Panc1 (cell line): ENCODE data around the gene VTI1A. TPM values are rescaled to one million over a fixed set of nuclear protein-coding genes. Genes with fewer than 3 reads are reported as not detected.

Experiments used
- ATAC-seq: fragments of 200-7000 bp; cut with Tn5 transposase; 2 replicates; pipeline ENCODE4 v1.9.1; 2020; ENCODE audit warnings: mild to moderate bottlenecking, moderate library complexity
- BruUV-seq: library from RNA; stranded (reverse); fragments of 400-500 nt; replicated peaks from 2 replicates; lab custom pipeline; 2021; lab: Mats Ljungman, UMichigan
- CTCF ChIA-PET: fragments of 300-600 bp; sonication (Branson Sonifier 250); formaldehyde crosslinking; loops from one replicate; lab custom pipeline; 2022; ENCODE audit warnings: antibody characterized with exemption; lab: Charles Lee
- POLR2A ChIA-PET: fragments of 300-600 bp; sonication (Branson Sonifier 250); formaldehyde crosslinking; loops from one replicate; lab custom pipeline; 2022; ENCODE audit warnings: antibody characterized with exemption; lab: Charles Lee
- DNase-seq: peaks from one replicate; pipeline ENCODE4 v3.0.0-alpha.2; 2010; ENCODE audit warnings: low read depth, low spot score
- H3K27ac ChIP-seq: 2 replicates; pipeline ENCODE4 v1.5.1; 2011; ENCODE audit warnings: mild to moderate bottlenecking, low read length, inconsistent platforms
- H3K27me3 ChIP-seq: fragments of 200-500 bp; sonication (Bioruptor generic); 2 replicates; pipeline ENCODE4 v1.6.0; 2014; ENCODE audit warnings: low read length, inconsistent platforms; ENCODE audit not compliant: control insufficient read depth, insufficient read depth
- H3K36me3 ChIP-seq: fragments of 200-500 bp; sonication (Bioruptor generic); 2 replicates; pipeline ENCODE4 v1.5.1; 2014; ENCODE audit warnings: inconsistent platforms, mild to moderate bottlenecking, low read length, moderate library complexity; ENCODE audit not compliant: control insufficient read depth, insufficient read depth
- H3K4me1 ChIP-seq: 2 replicates; pipeline ENCODE4 v1.5.1; 2011; ENCODE audit warnings: inconsistent platforms, mild to moderate bottlenecking, low read length, moderate library complexity; ENCODE audit not compliant: control insufficient read depth, insufficient read depth
- H3K4me3 ChIP-seq, 2 experiments: 2 replicates each; pipeline ENCODE4 v1.5.1; 2011 to 2012; ENCODE audit warnings: low read depth in 2 of 2, low read length in 2 of 2, mild to moderate bottlenecking in 2 of 2, inconsistent platforms in 1 of 2, moderate library complexity in 1 of 2
- H3K9me3 ChIP-seq: fragments of 200-500 bp; sonication (Bioruptor generic); 2 replicates; pipeline ENCODE4 v1.5.1; 2014; ENCODE audit warnings: low read depth, mild to moderate bottlenecking, inconsistent platforms, low read length, moderate library complexity; ENCODE audit not compliant: control insufficient read depth, insufficient read depth
- POLR2AphosphoS5 ChIP-seq: IDR thresholded peaks from 2 replicates; pipeline ENCODE4 v1.6.1; 2012; ENCODE audit warnings: mild to moderate bottlenecking, low read depth, low read length, moderate library complexity
- SIN3A ChIP-seq: IDR thresholded peaks from 2 replicates; pipeline ENCODE4 v1.6.1; 2012; ENCODE audit warnings: low read depth, mild to moderate bottlenecking, low read length, moderate library complexity, borderline replicate concordance; ENCODE audit not compliant: insufficient read depth
- TCF7L2 ChIP-seq: IDR thresholded peaks from 2 replicates; pipeline ENCODE4 v1.6.1; 2011; ENCODE audit warnings: mild to moderate bottlenecking, low read depth, low read length, inconsistent platforms
- in situ Hi-C: cut with HindIII; loops from 2 replicates; pipeline ENCODE4 v1.10.0; 2016; ENCODE audit warnings: low sequenced_read_pairs, low pct_unique_long_range_greater_than_20kb
- intact Hi-C: fragments of 100-400 bp; cut with micrococcal nuclease; formaldehyde crosslinking; loops from one replicate; pipeline ENCODE4 v1.10.0; 2022; ENCODE audit not compliant: unreplicated experiment
- total RNA-seq: library from RNA; stranded (reverse); gene quantifications from one replicate; pipeline ENCODE4 v1.2.1, GENCODE V29; 2021; ENCODE audit not compliant: unreplicated experiment
- TF ChIP-seq, protein P1 (sequence below): fragments of 450-650 bp; IDR thresholded peaks from 2 replicates; pipeline ENCODE4 v1.5.1; 2017; ENCODE audit warnings: mild to moderate bottlenecking
- TF ChIP-seq, protein P2 (sequence below), 2 experiments: IDR thresholded peaks; 2 replicates each; pipeline ENCODE4 v1.6.1; 2011 to 2012; ENCODE audit warnings: low read depth in 2 of 2, control low read depth in 1 of 2, low read length in 1 of 2, mild to moderate bottlenecking in 1 of 2, moderate library complexity in 1 of 2; ENCODE audit not compliant: insufficient read depth in 1 of 2

Gene VTI1A
- total RNA-seq, 1 experiment from 2014 or later: 36.3 TPM

- no peaks in the 10 kb centered on the region for H3K27me3 ChIP-seq
- H3K4me1 ChIP-seq: peaks cover 28% of the 10 kb centered on the region
- ChIA-PET POLR2A (no interaction called here), CTCF (no interaction called here)
- no peak overlapping the region for H3K4me3 ChIP-seq
- in situ Hi-C loops: no loop called here
- peak overlapping the region; percentile 59; the same call in 1 of the 2 replicates for H3K27ac ChIP-seq
- H3K36me3 ChIP-seq: no peaks in the 10 kb centered on the region
- ATAC-seq (no peak), DNase-seq (no peak)
- no TSS peak for BruUV-seq
- H3K9me3 ChIP-seq: peaks cover 11% of the 10 kb centered on the region; the same call in 1 of the 2 replicates
- TF ChIP-seq, protein P1, sequence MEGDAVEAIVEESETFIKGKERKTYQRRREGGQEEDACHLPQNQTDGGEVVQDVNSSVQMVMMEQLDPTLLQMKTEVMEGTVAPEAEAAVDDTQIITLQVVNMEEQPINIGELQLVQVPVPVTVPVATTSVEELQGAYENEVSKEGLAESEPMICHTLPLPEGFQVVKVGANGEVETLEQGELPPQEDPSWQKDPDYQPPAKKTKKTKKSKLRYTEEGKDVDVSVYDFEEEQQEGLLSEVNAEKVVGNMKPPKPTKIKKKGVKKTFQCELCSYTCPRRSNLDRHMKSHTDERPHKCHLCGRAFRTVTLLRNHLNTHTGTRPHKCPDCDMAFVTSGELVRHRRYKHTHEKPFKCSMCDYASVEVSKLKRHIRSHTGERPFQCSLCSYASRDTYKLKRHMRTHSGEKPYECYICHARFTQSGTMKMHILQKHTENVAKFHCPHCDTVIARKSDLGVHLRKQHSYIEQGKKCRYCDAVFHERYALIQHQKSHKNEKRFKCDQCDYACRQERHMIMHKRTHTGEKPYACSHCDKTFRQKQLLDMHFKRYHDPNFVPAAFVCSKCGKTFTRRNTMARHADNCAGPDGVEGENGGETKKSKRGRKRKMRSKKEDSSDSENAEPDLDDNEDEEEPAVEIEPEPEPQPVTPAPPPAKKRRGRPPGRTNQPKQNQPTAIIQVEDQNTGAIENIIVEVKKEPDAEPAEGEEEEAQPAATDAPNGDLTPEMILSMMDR: no peak
- no peak for TF ChIP-seq POLR2AphosphoS5
- no peak for TF ChIP-seq TCF7L2
- no peak for TF ChIP-seq SIN3A
- intact Hi-C loops: no loop called here
These were observed 343.9 kb downstream of the VTI1A start for GRCh38 chr10:112790921-112791320.

GRCh38 chr10:112791447-112791846, 344.4 kb downstream of the VTI1A start:
- POLR2A ChIA-PET: no interaction called here

More at GRCh38 chr10:112791447-112791846, 344.4 kb downstream of the VTI1A start:
- H3K9me3 ChIP-seq: peaks cover 11% of the 10 kb centered on the region; the same call in 1 of the 2 replicates
- H3K4me3 ChIP-seq: no peak overlapping the region
- CTCF ChIA-PET: no interaction called here
- TF ChIP-seq, protein P2, sequence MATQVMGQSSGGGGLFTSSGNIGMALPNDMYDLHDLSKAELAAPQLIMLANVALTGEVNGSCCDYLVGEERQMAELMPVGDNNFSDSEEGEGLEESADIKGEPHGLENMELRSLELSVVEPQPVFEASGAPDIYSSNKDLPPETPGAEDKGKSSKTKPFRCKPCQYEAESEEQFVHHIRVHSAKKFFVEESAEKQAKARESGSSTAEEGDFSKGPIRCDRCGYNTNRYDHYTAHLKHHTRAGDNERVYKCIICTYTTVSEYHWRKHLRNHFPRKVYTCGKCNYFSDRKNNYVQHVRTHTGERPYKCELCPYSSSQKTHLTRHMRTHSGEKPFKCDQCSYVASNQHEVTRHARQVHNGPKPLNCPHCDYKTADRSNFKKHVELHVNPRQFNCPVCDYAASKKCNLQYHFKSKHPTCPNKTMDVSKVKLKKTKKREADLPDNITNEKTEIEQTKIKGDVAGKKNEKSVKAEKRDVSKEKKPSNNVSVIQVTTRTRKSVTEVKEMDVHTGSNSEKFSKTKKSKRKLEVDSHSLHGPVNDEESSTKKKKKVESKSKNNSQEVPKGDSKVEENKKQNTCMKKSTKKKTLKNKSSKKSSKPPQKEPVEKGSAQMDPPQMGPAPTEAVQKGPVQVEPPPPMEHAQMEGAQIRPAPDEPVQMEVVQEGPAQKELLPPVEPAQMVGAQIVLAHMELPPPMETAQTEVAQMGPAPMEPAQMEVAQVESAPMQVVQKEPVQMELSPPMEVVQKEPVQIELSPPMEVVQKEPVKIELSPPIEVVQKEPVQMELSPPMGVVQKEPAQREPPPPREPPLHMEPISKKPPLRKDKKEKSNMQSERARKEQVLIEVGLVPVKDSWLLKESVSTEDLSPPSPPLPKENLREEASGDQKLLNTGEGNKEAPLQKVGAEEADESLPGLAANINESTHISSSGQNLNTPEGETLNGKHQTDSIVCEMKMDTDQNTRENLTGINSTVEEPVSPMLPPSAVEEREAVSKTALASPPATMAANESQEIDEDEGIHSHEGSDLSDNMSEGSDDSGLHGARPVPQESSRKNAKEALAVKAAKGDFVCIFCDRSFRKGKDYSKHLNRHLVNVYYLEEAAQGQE (IDR thresholded peaks at IDR 0.05; ENCODE audit: insufficient read depth in 1 of 2, low read depth in 2 of 2, low read length in 1 of 2): no peak
- TF ChIP-seq, protein P1: no peak
- TF ChIP-seq SIN3A (no peak), POLR2AphosphoS5 (no peak), TCF7L2 (no peak)
- no TSS peak for BruUV-seq
- DNase-seq (no peak), ATAC-seq (no peak)
- peak overlapping the region; percentile 59; the same call in 1 of the 2 replicates for H3K27ac ChIP-seq
- H3K4me1 ChIP-seq: peaks cover 28% of the 10 kb centered on the region
- intact Hi-C loops: no loop called here
- no peaks in the 10 kb centered on the region for H3K36me3 ChIP-seq
- in situ Hi-C loops: no loop called here
- no peaks in the 10 kb centered on the region for H3K27me3 ChIP-seq
